ENCODE results near the gene MTIF2.
"Not testable (repeated sequence)": the region's sequence is repeated elsewhere in the genome, so short reads cannot be mapped to it uniquely, and the experiment has no call there.

The MTIF2 gene, protein sequence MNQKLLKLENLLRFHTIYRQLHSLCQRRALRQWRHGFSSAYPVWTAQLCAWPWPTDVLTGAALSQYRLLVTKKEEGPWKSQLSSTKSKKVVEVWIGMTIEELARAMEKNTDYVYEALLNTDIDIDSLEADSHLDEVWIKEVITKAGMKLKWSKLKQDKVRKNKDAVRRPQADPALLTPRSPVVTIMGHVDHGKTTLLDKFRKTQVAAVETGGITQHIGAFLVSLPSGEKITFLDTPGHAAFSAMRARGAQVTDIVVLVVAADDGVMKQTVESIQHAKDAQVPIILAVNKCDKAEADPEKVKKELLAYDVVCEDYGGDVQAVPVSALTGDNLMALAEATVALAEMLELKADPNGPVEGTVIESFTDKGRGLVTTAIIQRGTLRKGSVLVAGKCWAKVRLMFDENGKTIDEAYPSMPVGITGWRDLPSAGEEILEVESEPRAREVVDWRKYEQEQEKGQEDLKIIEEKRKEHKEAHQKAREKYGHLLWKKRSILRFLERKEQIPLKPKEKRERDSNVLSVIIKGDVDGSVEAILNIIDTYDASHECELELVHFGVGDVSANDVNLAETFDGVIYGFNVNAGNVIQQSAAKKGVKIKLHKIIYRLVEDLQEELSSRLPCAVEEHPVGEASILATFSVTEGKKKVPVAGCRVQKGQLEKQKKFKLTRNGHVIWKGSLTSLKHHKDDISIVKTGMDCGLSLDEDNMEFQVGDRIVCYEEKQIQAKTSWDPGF

DNA sequence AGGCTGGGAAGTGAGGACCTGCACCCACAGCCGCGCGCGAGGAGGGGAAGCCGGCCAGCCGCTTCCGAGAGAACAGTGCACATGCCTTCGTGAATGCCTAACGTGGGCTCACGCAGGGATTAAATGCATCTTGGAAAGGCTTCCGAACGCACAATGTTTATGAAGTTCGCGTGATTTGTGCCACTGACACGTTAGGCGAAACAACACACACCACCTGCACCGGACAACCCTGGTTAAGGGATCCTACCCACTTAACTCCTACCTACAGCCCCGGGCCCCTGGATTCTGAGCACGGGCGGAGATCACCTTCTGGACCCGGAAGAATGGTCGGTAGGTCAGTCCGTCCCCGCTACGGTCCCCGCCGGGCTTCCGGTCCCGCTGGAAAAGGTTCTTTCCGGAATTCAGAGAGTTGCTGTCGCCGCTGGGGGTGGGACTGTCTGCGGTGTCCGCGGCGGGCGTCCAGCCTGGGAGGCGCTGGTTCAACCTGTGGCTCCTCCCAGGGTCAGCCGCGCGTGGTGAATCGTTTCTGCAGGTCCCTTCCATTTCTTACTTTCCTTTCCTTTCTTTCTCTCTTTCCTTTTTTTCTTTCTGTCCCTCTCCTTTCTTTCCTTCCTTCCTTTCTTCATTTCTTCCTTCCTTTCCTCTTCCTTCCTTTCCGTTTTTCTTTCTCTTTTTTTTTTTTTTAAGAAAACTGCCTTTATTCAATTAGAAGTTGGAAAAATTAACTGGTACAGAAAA is at the start of gene MTIF2:
TSS of gene MTIF2 (minus strand) at position 325 of the 738 bp plus-strand sequence. CDS start 5,373 bp downstream, outside the sequence.
- DNase-seq (ENCODE audit: low read depth), result peak; percentile 92

DNA sequence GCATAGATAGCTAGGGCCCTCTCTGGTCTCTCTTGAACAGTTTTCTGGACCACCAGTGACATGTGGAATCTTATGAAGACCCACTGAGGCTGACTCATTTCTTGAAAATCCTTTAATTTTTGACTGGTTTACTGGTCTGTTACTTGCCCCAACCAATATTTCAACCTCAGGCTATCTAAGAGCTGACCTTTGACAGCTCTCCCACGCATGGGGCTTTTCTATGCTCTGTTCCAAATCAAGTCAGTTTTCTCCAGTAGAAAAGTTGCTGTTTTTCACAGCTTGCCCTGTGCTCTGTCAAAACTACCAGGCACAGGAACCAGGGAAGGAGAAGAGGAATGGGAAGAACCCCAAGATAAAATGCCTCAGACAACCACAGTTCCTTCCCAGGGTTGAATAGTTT is 46.0 kb upstream of the MTIF2 start:
- peak; percentile 72 for DNase-seq (ENCODE audit: low read depth)

DNA sequence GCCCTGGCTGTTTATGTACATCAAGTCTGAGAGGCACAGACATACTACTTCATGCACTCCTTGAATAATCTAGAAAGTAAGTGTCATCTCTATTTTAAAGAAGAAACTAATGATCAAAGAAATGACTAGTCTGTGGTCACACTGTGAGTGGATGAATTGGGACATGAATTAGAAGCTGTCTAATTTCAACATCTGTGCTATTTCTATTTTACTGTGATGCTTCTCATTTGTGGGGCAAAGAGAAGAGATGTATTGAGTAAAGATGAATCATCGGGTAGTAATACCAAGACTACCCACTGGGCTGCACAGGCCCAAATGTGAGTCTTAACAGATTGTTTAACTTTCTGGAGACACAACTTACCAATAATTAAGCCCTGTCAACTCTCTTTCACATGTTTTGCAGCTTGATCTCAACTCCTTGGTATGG is 42.4 kb upstream of the MTIF2 start:
- DNase-seq (ENCODE audit: low read depth), result peak; percentile 66

DNA sequence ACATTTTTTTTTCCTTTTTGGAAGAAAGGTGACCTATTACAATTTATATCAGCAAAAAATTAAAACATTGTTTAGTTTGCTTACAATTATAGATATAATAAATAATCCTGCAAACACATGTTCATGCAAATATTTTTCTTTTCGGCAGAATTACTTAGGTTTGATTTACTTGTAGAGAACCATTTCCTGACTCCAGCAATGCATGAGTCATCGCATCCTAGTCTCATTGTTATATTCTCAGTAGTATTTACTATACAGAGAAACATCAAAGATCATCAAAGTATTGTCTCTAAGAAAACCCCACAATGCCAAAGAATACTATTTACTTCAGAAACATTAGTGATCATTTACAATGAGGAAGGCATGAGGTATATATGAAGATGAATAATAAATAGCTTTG is 40.4 kb upstream of the MTIF2 start:
- peak; percentile 63 for DNase-seq (ENCODE audit: low read depth)

DNA sequence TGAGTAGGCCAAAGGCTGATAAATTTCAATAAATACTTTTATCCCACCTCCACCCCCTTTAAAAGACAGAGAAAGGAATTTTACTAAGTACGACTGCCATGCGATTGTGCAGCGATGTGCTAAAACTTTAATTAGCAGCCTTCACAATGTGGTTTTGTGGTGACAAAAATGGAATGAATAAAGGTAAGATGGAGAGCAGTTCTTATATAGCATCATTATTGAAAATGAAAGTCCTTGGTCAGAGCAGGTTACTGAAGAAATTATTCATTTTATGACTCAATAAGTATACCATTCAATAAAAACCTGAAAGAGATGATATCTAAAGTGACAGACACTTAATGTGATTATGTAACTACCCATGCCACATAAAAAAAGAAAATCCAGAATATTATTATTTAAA is 33.2 kb upstream of the MTIF2 start:
- no peak for DNase-seq (ENCODE audit: low read depth)

DNA sequence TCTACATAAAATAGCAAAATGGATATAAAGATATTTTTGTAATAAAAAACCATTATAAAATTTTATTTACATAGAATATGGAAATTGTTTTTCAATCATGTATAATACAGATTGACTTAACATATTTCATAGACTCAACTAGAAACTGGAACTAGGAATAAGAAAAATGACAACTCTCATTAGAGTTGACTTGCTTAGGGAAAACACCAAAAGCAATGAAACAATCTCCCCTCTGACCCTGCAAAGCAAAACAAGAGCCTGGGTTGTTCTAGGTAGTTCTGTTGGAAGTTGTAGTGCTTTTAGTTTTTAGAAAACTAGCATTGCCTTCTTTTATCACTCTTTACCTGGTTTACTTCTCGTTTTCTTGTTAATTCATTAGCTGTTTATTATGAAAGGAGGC is 32.2 kb upstream of the MTIF2 start:
- DNase-seq (ENCODE audit: low read depth), result no peak

DNA sequence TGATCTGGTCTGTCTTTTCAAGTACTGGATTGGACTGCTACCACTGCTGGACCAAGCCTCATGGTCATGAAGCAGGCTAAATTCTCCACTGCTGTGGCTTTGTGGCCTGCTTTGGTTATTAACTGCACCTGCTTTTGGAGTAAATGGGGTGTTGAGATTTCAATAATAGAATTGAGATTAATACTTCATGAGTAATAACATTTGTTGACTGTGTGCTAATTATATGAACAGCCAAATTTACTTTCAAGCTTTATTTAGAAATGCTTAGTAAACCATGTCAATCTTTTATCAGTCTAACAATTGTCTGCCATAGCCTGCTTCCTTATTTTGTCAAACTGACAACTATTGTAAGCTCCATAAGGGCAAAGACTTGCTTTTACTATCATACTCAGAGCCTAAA is 27.4 kb upstream of the MTIF2 start:
- DNase-seq (ENCODE audit: low read depth), result no peak

DNA sequence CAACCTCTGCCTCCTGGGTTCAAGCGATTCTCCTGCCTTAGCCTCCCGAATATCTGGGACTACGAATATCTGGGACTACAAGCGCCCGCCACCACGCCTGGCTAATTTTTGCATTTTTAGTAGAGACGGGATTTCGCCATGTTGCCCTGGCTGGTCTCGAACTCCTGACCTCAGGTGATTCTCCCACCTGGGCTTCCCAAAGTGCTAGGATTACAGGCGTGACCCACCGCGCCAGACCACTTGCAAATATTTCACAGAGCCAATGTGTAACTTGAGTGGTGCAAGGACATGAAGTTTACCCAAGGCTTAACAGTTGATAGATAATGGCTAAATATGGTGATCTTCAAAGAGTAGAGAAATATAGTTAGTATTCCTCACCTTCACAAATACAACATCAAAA is 14.1 kb upstream of the MTIF2 start:
- DNase-seq (ENCODE audit: low read depth), result no peak

DNA sequence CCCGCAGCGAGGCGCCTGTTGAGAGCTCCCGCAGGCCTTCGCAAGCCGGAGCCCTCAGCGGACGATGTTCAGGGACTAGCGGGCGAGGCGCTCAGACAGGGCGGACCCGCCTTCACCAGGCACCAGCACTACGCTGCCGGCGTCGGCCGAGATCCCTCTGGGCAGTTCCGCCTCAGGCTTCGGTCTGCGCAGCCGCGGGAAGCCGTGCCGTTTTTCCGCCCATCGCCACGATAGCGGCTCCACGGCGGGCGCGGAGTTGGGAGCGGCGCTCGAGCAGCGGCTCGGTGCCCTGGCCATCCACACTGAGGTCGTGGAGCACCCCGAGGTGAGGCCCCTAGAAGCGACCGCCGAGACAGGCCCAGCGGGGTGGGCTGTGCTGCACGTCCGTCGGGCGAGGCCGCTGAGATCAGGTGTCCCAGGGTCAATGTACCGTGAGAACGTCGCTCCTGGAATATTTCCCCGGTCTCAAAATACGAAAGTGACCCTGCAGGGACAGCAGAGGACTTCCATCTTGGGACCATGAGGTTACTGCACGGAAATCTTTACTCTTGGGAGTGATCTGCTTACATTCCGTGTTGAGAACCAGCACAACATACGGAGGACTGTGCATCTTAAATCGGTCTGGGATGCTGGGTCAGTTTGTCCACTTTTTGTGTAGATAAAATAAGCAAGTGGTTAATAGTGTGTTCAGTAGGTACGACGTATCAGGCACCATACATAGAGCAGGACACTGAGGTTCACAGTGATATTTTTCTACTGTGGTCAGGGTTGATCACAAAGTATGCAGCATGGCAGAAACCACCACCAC is 13.3 kb upstream of the MTIF2 start:
- DNase-seq (ENCODE audit: low read depth), result peak; percentile 85

DNA sequence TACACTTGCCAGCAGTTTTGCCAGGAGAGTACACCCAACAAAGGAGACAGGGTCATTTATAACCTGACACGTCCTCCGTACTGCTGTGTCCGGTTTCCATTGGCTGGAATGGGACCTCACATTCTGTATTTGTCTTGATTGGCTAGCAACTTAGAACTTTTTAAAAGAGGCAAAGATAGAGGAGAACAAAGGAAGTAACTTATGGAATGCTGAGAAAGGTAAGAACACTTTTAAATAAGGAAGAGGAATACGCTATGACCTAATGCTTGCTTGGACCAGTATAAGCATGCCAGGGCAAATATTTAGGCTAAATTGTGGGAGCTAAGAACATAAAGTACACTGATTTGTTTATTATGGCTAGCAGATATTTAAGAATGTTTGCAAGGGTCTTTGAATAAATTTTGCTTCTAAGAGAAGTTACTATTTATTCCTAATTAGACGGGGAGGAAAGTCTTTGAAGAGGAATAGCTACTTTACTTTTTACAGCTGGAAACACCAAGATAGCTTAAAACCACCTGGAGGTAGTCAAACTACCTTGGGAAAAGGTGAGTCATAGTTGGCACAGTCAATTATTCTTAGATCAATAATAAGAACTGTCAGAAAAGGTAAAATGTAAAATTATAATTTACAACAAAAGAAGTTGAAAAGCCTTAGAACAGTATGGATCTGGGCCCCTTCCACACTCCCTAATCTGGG is 12.0 kb upstream of the MTIF2 start:
- DNase-seq (ENCODE audit: low read depth), result not testable (repeated sequence)

DNA sequence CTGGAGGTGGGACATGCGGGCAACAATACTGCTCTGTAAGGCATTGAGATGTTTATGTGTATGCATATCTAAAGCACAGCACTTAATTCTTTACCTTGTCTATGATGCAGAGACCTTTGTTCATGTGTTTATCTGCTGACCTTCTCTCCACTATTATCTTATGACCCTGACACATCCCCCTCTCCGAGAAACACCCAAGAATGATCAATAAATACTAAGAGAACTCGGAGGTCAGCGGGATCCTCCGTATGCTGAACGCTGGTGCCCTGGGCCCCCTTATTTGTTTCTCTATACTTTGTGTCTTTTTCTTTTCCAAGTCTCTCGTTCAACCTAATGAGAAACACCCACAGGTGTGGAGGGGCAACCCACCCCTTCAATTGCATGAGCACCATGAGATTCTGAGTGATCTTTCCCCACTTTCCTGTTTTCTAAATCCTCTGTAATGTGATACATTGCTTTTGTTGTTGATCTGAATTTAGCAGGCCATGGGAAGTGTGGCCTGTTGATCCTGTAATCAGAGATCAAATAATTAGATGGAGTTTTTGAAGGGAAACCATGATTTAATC is 10.9 kb upstream of the MTIF2 start:
- DNase-seq (ENCODE audit: low read depth), result not testable (repeated sequence)

DNA sequence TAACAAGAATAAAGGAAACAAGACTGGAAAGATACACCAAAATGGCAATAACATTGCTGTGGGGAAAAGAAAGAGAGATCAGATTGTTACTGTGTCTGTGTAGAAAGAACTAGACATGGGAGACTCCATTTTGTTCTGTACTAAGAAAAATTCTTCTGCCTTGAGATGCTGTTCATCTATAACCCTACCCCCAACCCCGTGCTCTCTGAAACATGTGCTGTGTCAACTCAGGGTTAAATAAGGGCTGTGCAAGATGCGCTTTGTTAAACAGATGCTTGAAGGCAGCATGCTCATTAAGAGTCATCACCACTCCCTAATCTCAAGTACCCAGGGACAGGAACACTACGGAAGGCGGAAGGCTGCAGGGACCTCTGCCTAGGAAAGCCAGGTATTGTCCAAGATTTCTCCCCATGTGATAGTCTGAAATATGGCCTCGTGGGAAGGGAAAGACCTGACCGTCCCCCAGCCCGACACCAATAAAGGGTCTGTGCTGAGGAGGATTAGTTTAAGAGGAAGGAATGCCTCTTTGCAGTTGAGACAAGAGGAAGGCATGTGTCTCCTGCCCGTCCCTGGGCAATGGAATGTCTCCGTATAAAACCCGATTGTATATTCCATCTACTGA is 10.3 kb upstream of the MTIF2 start:
- not testable (repeated sequence) for DNase-seq (ENCODE audit: low read depth)

DNA sequence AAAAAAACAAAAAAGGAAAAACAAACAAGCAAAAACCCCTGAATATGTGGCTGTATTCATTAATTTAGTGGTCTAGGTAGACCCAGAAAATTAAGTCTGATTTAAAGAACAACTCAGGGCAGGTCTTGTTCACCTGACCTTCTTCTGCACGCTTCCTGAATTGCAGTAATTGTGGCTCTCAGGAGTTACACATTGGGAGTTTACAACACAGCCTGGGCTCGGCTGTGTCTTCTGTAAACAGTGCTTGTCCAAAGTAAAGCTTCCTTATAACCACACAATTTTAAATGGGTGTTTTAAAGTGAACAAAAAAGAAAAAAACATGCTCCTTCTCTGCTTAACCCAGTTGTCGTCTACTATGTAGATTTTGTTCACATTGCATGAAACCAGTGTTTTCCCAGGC is 8.3 kb upstream of the MTIF2 start:
- no peak for DNase-seq (ENCODE audit: low read depth)

DNA sequence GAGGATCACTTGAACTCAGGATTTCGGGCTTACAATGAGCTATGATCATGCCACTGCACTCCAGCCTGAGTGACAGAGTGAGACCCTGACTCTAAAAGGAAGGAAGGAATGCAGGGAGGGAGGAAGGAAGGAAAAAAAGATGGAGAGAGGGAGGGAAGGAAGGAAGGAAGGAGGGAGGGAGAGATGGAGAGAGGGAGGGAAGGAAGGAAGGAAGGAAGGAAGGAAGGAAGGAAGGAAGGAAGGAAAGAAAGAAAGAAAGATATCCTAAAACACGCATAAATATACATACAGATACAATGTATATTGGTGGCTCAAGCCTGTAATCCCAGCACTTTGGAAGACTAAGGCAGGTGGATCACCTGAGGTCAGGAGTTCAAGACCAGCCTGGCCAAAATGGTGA is 5.3 kb upstream of the MTIF2 start:
- not testable (repeated sequence) for DNase-seq (ENCODE audit: low read depth)

DNA sequence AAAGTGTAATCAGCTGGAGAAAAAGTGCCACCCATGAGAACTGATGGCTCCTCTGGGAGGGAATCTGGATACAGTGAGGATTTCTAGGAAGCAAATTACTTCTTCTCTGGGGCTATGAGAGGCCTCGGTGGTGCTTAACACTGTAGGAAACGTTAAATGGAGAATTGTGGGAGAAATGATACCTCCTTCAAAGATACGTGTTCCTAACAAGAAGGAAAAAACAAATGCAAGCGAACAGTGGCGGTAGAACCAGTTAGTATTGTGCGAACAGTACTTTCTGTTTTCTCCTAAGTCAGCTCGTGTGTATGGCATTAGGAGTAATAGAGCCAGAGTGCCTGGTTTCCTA is 587 bp upstream of the MTIF2 start:
- peak; percentile 20 for DNase-seq (ENCODE audit: low read depth)

DNA sequence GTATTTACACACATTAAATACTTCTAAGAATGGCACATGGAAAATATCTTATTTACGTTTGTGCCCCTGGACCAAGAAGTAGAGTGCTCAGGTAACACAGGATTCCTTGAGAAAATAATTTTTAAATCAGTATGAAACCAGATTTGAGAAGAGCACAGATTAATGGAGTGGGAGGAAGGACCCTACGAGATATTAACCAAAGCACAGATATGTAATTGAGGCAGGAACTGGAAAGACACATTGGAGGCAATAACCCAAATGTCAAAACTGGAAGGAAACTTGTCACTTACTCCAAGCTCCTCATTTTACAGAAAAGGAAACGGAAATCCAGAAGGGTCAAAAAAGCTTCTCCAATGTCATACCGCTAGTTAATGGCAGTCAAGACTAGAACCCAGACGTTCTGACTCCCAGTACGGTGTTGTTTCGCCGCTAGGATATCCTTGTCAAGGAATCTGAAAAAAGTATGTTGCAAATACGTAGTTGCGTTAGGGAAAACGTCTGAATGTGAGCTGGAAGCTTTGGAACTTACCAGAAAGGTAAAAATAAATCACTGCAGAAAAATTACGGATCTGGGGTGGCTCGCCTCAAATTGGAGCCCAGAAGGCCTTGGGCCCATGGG is 634 bp downstream of the MTIF2 start:
- no peak for DNase-seq (ENCODE audit: low read depth)

DNA sequence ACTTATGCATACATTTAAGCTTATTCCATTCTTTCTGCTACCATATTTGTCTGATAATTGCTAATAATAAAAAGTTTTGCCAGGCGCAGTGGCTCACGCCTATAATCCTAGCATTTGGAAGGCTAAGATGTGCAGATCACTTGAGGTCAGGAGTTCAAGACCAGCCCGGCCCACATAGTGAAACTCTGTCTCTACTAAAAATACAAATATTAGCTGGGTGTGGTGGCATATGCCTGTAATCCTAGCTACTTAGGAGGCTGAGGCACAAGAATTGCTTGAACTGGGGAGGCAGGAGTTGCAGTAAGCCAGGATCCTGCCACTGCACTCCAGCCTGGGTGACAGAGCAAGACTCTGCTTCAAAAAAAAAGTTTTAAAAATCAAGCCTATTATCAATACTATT is 9.4 kb downstream of the MTIF2 start:
- DNase-seq (ENCODE audit: low read depth), result not testable (repeated sequence)

DNA sequence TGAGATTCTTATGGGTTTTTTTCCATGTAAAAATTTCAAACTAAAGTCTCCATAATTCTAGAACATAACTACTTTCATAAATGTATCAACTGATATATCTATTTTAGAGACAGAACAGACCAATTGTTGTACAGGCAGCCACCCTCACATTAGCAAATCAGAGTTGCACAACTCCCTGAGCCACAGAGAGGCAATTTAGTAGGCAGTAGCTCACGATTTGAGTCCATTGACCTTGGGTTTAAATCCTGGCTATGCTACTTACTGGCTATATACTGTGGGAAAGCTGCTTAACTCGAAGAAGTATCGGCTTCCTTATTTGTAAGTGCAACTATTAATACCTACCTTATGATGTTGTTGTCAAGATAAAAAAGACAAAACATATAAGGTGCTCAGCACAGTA is 16.2 kb downstream of the MTIF2 start:
- DNase-seq (ENCODE audit: low read depth), result peak; percentile 79

DNA sequence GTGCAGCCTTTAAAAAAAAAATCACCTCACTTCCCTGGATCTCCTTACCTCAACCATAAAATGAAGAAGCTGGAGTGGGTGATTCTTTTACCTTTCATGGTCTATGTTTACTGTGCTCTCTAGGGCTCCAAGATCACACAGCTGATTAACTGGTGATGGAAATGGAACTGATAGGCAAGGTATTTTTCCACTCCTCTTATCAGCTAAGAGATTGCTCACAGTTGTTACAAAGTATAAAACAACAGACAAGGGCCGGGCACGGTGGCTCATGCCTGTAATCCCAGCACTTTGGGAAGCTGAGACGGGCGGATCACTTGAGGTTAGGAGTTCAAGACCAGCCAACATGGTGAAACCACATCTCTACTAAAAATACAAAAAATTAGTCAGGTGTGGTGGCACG is 22.0 kb downstream of the MTIF2 start:
- DNase-seq (ENCODE audit: low read depth), result peak; percentile 26

DNA sequence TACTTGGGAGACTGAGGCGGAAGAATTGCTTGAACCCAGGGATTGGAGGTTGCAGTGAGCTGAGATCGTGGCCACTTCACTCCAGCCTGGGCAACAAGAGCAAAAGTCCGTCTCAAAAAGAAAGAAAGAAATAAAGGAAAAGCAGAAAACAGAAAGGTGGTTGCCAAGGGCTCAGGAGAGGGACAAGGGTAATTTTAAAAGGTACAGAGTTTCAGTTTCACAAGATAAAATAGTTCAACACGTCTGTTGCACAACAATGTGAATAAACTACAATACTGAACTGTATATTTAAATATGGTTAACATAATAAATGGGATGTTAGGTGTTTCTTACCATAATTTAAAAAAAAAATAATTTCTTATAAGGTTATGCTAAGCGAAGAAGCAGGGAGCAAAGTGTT is 23.6 kb downstream of the MTIF2 start:
- no peak for DNase-seq (ENCODE audit: low read depth)
